ENCODE data around the gene RAB34. TPM values are rescaled to one million over a fixed set of nuclear protein-coding genes. Genes with fewer than 3 reads are reported as not detected.
A peak's percentile ranks its signal among the peaks of the same experiment; 100 is the strongest.

RAB34 gene
- total RNA-seq, 4 donors from 2014 or later: 185 to 219 (median 196) TPM

- TF ChIP-seq POLR2A (IDR thresholded peaks at IDR 0.05) (no peak), CTCF (IDR thresholded peaks at IDR 0.05) (no peak), EP300 (IDR thresholded peaks at IDR 0.05) (no peak)
- no peak for ATAC-seq
- Histone ChIP-seq H3K4me3 (no peak overlapping the region), H3K36me3 (peaks cover 0 to under 1% of the 10 kb centered on the region in 2 donors), H3K4me1 (peaks cover 0 to 39% (median 18%) of the 10 kb centered on the region in 3 donors), H3K9me3 (no peaks in the 10 kb centered on the region), H3K27ac (no peak overlapping the region), H3K27me3 (no peaks in the 10 kb centered on the region)
- 81 to 84% methylated on average over 10 to 11 of the region's 11 CpGs for WGBS, 2 donors (ENCODE audit: low coverage in 1 of 2)
Measured at GRCh38 chr17:28729950-28730330, 12.3 kb upstream of the RAB34 start.

- peak; percentile 76 for ATAC-seq
Measured at GRCh38 chr17:28728364-28729200, 10.9 kb upstream of the RAB34 start, which contains the start of gene NEK8. Gene NEK8 (plus strand): TSS chr17:28728788. CDS start chr17:28728814, 26 bp downstream.

GRCh38 chr17:28726627-28727491 is 9.2 kb upstream of the RAB34 start:
- H3K36me3 ChIP-seq: peaks cover 0 to 32% of the 10 kb centered on the region in 2 donors
- TF ChIP-seq POLR2AphosphoS5 (IDR thresholded peaks at IDR 0.05): peak; percentile 52
- TF ChIP-seq CTCF (IDR thresholded peaks at IDR 0.05): peak in 3 of 4 experiments; percentile 99 to 100 (median 99)
- no peak for TF ChIP-seq POLR2A (IDR thresholded peaks at IDR 0.05)
- TF ChIP-seq EP300 (IDR thresholded peaks at IDR 0.05): no peak
- peak overlapping the region in 3 of 4 donors; percentile 95 to 100 (median 97) for H3K27ac ChIP-seq
- peak; percentile 79 for ATAC-seq
- peak overlapping the region; percentile 47 to 79 for H3K4me3 ChIP-seq
- H3K9me3 ChIP-seq: no peaks in the 10 kb centered on the region
- H3K27me3 ChIP-seq: no peaks in the 10 kb centered on the region
- peaks cover 0 to 60% (median 21%) of the 10 kb centered on the region in 3 donors for H3K4me1 ChIP-seq
- 0% methylated on average over 7 to 14 of the region's 57 CpGs for WGBS, 2 donors (ENCODE audit: low coverage in 1 of 2)

More at GRCh38 chr17:28728364-28729200, 10.9 kb upstream of the RAB34 start, which contains the start of gene NEK8:
- WGBS, 2 donors (ENCODE audit: low coverage in 1 of 2): 0 to 1% methylated on average over 5 to 25 of the region's 64 CpGs
- no peaks in the 10 kb centered on the region for H3K9me3 ChIP-seq
- peak within 1 kb of the TSS; percentile 47 to 79 for H3K4me3 ChIP-seq
- H3K4me1 ChIP-seq: peaks cover 0 to 43% (median 18%) of the 10 kb centered on the region in 3 donors
- peak within 1 kb of the TSS; percentile 50 to 100 (median 96) for H3K27ac ChIP-seq
- peak; percentile 33 to 64 for TF ChIP-seq POLR2A (IDR thresholded peaks at IDR 0.05)
- peak; percentile 50 for TF ChIP-seq POLR2AphosphoS5 (IDR thresholded peaks at IDR 0.05)
- TF ChIP-seq CTCF (IDR thresholded peaks at IDR 0.05): peak in 1 of 4 experiments; percentile 14
- no peak for TF ChIP-seq EP300 (IDR thresholded peaks at IDR 0.05)
- H3K36me3 ChIP-seq: peaks cover 0 to 14% of the 10 kb centered on the region in 2 donors
- H3K27me3 ChIP-seq: no peaks in the 10 kb centered on the region

- Histone ChIP-seq H3K27ac (peak within 1 kb of the TSS in 3 of 4 donors; percentile 95 to 100 (median 97)), H3K4me1 (peaks cover 0 to 66% (median 27%) of the 10 kb centered on the region in 3 donors), H3K36me3 (peaks cover 0 to 38% of the 10 kb centered on the region in 2 donors), H3K27me3 (no peaks in the 10 kb centered on the region), H3K9me3 (no peaks in the 10 kb centered on the region), H3K4me3 (peak within 1 kb of the TSS; percentile 47 to 79)
- WGBS, 2 donors (ENCODE audit: low coverage in 1 of 2): 0% methylated on average over 4 of the region's 49 CpGs; no CpG with 5 or more reads in 1 of the 2 donors
- ATAC-seq: peak; percentile 51
- TF ChIP-seq POLR2AphosphoS5 (IDR thresholded peaks at IDR 0.05): no peak
- no peak for TF ChIP-seq CTCF (IDR thresholded peaks at IDR 0.05)
- TF ChIP-seq EP300 (IDR thresholded peaks at IDR 0.05): no peak
- no peak for TF ChIP-seq POLR2A (IDR thresholded peaks at IDR 0.05)
Measured at GRCh38 chr17:28726226-28726626, 8.6 kb upstream of the RAB34 start, which contains the start of gene TLCD1. Gene TLCD1 (minus strand): TSS chr17:28726233. CDS start chr17:28726097, 136 bp downstream.

Data from gastroesophageal sphincter (tissue), 4 donors.